Upper lobe of left lung (tissue), 6 donors: Measurements from ENCODE around the gene AGO3. TPM values are rescaled to one million over a fixed set of nuclear protein-coding genes. Genes with fewer than 3 reads are reported as not detected.

Experiments
- ATAC-seq, 2 donors: fragments of 200-7000 bp; cut with Tn5 transposase; one replicate each; pipeline ENCODE4 v1.9.1; 2022; ENCODE audit warnings: mild to moderate bottlenecking in 2 of 2, moderate library complexity in 2 of 2; ENCODE audit not compliant: low FRiP score in 2 of 2
- DNase-seq, 2 donors: peaks; one replicate each; pipeline ENCODE4 v3.0.0-alpha.2; 2019 to 2020
- H3K27ac ChIP-seq, 4 donors: fragments of 200-600 bp; sonication (generic); one replicate each; pipeline ENCODE4 v1.5.1; 2016 to 2019
- H3K27me3 ChIP-seq, 4 donors: fragments of 200-600 bp; sonication (generic); one replicate each; pipeline ENCODE4 v1.5.1; 2017 to 2019
- H3K36me3 ChIP-seq, 4 donors: fragments of 200-600 bp; sonication (generic); one replicate each; pipeline ENCODE4 v1.5.1; 2016 to 2019
- H3K4me1 ChIP-seq, 4 donors: fragments of 200-600 bp; sonication (generic); one replicate each; pipeline ENCODE4 v1.5.1; 2018 to 2019
- H3K4me3 ChIP-seq, 4 donors: fragments of 200-600 bp; sonication (generic); one replicate each; pipeline ENCODE4 v1.5.1; 2017 to 2019; ENCODE audit warnings: mild to moderate bottlenecking in 2 of 4, moderate library complexity in 1 of 4
- H3K9me3 ChIP-seq, 4 donors: fragments of 200-600 bp; sonication (generic); one replicate each; pipeline ENCODE4 v1.5.1; 2018 to 2019
- CTCF ChIP-seq, 6 experiments: fragments of 450-650 bp in 4 of 6; fragments of 200-600 bp in 2 of 6; sonication (generic) in 2 of 6; IDR thresholded peaks; one replicate each; pipeline ENCODE4 v1.5.1; 2016 to 2019; ENCODE audit warnings: antibody characterized with exemption in 6 of 6
- EP300 ChIP-seq, 4 donors: sonication (generic); formaldehyde crosslinking; IDR thresholded peaks; one replicate each; pipeline ENCODE4 v1.5.1; 2017; ENCODE audit warnings: antibody characterized with exemption in 4 of 4, control low read depth in 2 of 4
- POLR2A ChIP-seq, 4 donors: fragments of 450-650 bp; IDR thresholded peaks; one replicate each; pipeline ENCODE4 v1.5.1; 2016 to 2017; ENCODE audit warnings: antibody characterized with exemption in 4 of 4, mild to moderate bottlenecking in 2 of 4
- POLR2AphosphoS5 ChIP-seq, 2 donors: sonication (generic); formaldehyde crosslinking; IDR thresholded peaks; one replicate each; pipeline ENCODE4 v1.5.1; 2017; ENCODE audit warnings: antibody characterized with exemption in 2 of 2
- WGBS, 2 donors: methylation state at CpG; one replicate each; pipeline ENCODE4 v1.1.5; 2017 to 2018; 5-methylcytosine and 5-hydroxymethylcytosine counted together
- total RNA-seq, 6 donors: library from RNA; depleted of rRNA in 4 of 6; stranded (reverse); fragments of >200 nt in 4 of 6; gene quantifications; one replicate each; pipeline versions ENCODE4 v1.1.0 to v1.2.1, GENCODE V29; 2016 to 2021
- donor health status: DM: no; HTN: no; CAD: no; lungs with moderate emphysema.
- donor health status: DM: no; HTN: yes; CAD: no; lungs with severe emphysema.

The AGO3 gene
- total RNA-seq, 6 donors from 2014 or later: 13.8 to 32.5 (median 29.6) TPM

- DNase-seq (no peak), ATAC-seq (no peak)
- Histone ChIP-seq H3K4me1 (peaks cover 30 to 56% (median 39%) of the 10 kb centered on the region in 4 donors), H3K36me3 (peaks cover 15 to 55% (median 40%) of the 10 kb centered on the region in 4 donors), H3K9me3 (no peaks in the 10 kb centered on the region), H3K4me3 (no peak overlapping the region), H3K27me3 (no peaks in the 10 kb centered on the region), H3K27ac (no peak overlapping the region)
- WGBS, 2 donors: 88 to 96% methylated on average over 11 to 17 of the region's 17 CpGs
- TF ChIP-seq CTCF (IDR thresholded peaks at IDR 0.05): no peak
- TF ChIP-seq POLR2A (IDR thresholded peaks at IDR 0.05): no peak
- TF ChIP-seq EP300 (IDR thresholded peaks at IDR 0.05): no peak
- TF ChIP-seq POLR2AphosphoS5 (IDR thresholded peaks at IDR 0.05): no peak
Observed at GRCh38 chr1:36092166-36092797, 161.4 kb downstream of the AGO3 start.

GRCh38 chr1:36092798-36093185 lies 161.9 kb downstream of the AGO3 start:
- H3K4me1 ChIP-seq: peaks cover 30 to 56% (median 39%) of the 10 kb centered on the region in 4 donors
- H3K27ac ChIP-seq: no peak overlapping the region
- H3K4me3 ChIP-seq: no peak overlapping the region
- 96% methylated on average over 5 to 9 of the region's 9 CpGs for WGBS, 2 donors
- ATAC-seq (no peak), DNase-seq (no peak)
- H3K27me3 ChIP-seq: no peaks in the 10 kb centered on the region
- H3K9me3 ChIP-seq: no peaks in the 10 kb centered on the region
- TF ChIP-seq EP300 (IDR thresholded peaks at IDR 0.05) (no peak), CTCF (IDR thresholded peaks at IDR 0.05) (no peak), POLR2AphosphoS5 (IDR thresholded peaks at IDR 0.05) (no peak), POLR2A (IDR thresholded peaks at IDR 0.05) (no peak)
- peaks cover 15 to 55% (median 40%) of the 10 kb centered on the region in 4 donors for H3K36me3 ChIP-seq

- H3K27ac ChIP-seq: no peak overlapping the region
- peaks cover 15 to 55% (median 40%) of the 10 kb centered on the region in 4 donors for H3K36me3 ChIP-seq
- H3K4me3 ChIP-seq: no peak overlapping the region
- ATAC-seq: no peak
- H3K27me3 ChIP-seq: no peaks in the 10 kb centered on the region
- peaks cover 29 to 52% (median 37%) of the 10 kb centered on the region in 4 donors for H3K4me1 ChIP-seq
- no peak for DNase-seq
- no peaks in the 10 kb centered on the region for H3K9me3 ChIP-seq
- TF ChIP-seq POLR2A (IDR thresholded peaks at IDR 0.05) (no peak), POLR2AphosphoS5 (IDR thresholded peaks at IDR 0.05) (no peak), CTCF (IDR thresholded peaks at IDR 0.05) (no peak), EP300 (IDR thresholded peaks at IDR 0.05) (no peak)
- WGBS, 2 donors: 100% methylated on average over 2 to 7 of the region's 7 CpGs
Observed at GRCh38 chr1:36093226-36093625, 162.3 kb downstream of the AGO3 start.

GRCh38 chr1:36093929-36094328 lies 163.0 kb downstream of the AGO3 start:
- H3K27ac ChIP-seq: peak overlapping the region in 2 of 4 donors; percentile 4 to 9
- H3K4me3 ChIP-seq: no peak overlapping the region
- no peaks in the 10 kb centered on the region for H3K27me3 ChIP-seq
- H3K4me1 ChIP-seq: peaks cover 27 to 49% (median 34%) of the 10 kb centered on the region in 4 donors
- no peaks in the 10 kb centered on the region for H3K9me3 ChIP-seq
- ATAC-seq: no peak
- TF ChIP-seq POLR2A (IDR thresholded peaks at IDR 0.05) (no peak), CTCF (IDR thresholded peaks at IDR 0.05) (no peak), EP300 (IDR thresholded peaks at IDR 0.05) (no peak), POLR2AphosphoS5 (IDR thresholded peaks at IDR 0.05) (no peak)
- H3K36me3 ChIP-seq: peaks cover 15 to 55% (median 40%) of the 10 kb centered on the region in 4 donors
- no peak for DNase-seq
- 83% methylated on average over 3 of the region's 3 CpGs; no CpG with 5 or more reads in 1 of the 2 donors for WGBS, 2 donors
